Naive thymus-derived CD4-positive, alpha-beta T cell (primary cell): Measurements from ENCODE around the gene HYI. TPM values are rescaled to one million over a fixed set of nuclear protein-coding genes. Genes with fewer than 3 reads are reported as not detected.
A peak's percentile ranks its signal among the peaks of the same experiment; 100 is the strongest.
"Not testable (repeated sequence)": the region's sequence is repeated elsewhere in the genome, so short reads cannot be mapped to it uniquely, and the experiment has no call there.

Experiments used
- ATAC-seq: fragments of 150-1000 bp; cut with Tn5 transposase; 2 replicates; pipeline ENCODE4 v1.10.0; 2021; ENCODE audit warnings: mild to moderate bottlenecking, moderate library complexity
- CTCF ChIA-PET: fragments of 350-600 bp; sonication (Branson Sonifier 250); formaldehyde crosslinking; loops from one replicate; lab custom pipeline; 2021; ENCODE audit warnings: antibody characterized with exemption; lab: Charles Lee
- POLR2A ChIA-PET: fragments of 350-600 bp; sonication (Branson Sonifier 250); formaldehyde crosslinking; loops from one replicate; lab custom pipeline; 2021; ENCODE audit warnings: antibody characterized with exemption, inconsistent platforms; lab: Charles Lee
- DNase-seq, 9 donors: peaks; one replicate each; pipeline versions ENCODE4 v3.0.0 to v3.0.0-alpha.2; 2020 to 2022; ENCODE audit warnings: mixed read lengths in 1 of 9
- H3K27ac ChIP-seq: one replicate; pipeline ENCODE4 v1.7.0; 2013; ENCODE audit warnings: mild to moderate bottlenecking, low read depth, low read length, moderate library complexity
- H3K27me3 ChIP-seq, 2 donors: one replicate each; pipeline ENCODE4 v1.7.0; 2013; ENCODE audit warnings: low read length in 2 of 2, mild to moderate bottlenecking in 2 of 2, moderate library complexity in 2 of 2; ENCODE audit not compliant: control insufficient read depth in 2 of 2, insufficient read depth in 2 of 2
- H3K36me3 ChIP-seq, 3 experiments: 1 replicate in 2 of 3; 2 replicates in 1 of 3; pipeline ENCODE4 v1.7.0; 2013; ENCODE audit warnings: low read length in 3 of 3, mild to moderate bottlenecking in 3 of 3, moderate library complexity in 1 of 3; ENCODE audit not compliant: insufficient read depth in 3 of 3, control insufficient read depth in 2 of 3
- H3K4me1 ChIP-seq, 2 donors: one replicate each; pipeline ENCODE4 v1.7.0; 2013; ENCODE audit warnings: low read length in 2 of 2, mild to moderate bottlenecking in 2 of 2, moderate library complexity in 1 of 2; ENCODE audit not compliant: control insufficient read depth in 2 of 2, insufficient read depth in 2 of 2
- H3K4me3 ChIP-seq: 2 replicates; pipeline ENCODE4 v1.7.0; 2013; ENCODE audit warnings: mild to moderate bottlenecking, low read length
- H3K9me3 ChIP-seq, 3 experiments: 1 replicate in 2 of 3; 2 replicates in 1 of 3; pipeline ENCODE4 v1.7.0; 2013; ENCODE audit warnings: low read length in 3 of 3; ENCODE audit not compliant: control insufficient read depth in 2 of 3
- H3K27ac Mint-ChIP-seq, 9 donors: one replicate each; pipeline ENCODE4 v1.8.0; 2020 to 2022; ENCODE audit warnings: mixed read lengths in 9 of 9, mild to moderate bottlenecking in 8 of 9, moderate library complexity in 5 of 9, inconsistent platforms in 2 of 9
- H3K27me3 Mint-ChIP-seq, 5 donors: one replicate each; pipeline ENCODE4 v1.8.0; 2021 to 2022; ENCODE audit warnings: mixed read lengths in 5 of 5, mild to moderate bottlenecking in 1 of 5
- H3K36me3 Mint-ChIP-seq, 5 donors: one replicate each; pipeline ENCODE4 v1.8.0; 2020 to 2022; ENCODE audit warnings: mixed read lengths in 5 of 5, mild to moderate bottlenecking in 3 of 5, inconsistent platforms in 1 of 5
- H3K4me1 Mint-ChIP-seq, 7 donors: one replicate each; pipeline ENCODE4 v1.8.0; 2020 to 2022; ENCODE audit warnings: mixed read lengths in 7 of 7, mild to moderate bottlenecking in 3 of 7, inconsistent platforms in 1 of 7
- H3K4me3 Mint-ChIP-seq, 10 donors: one replicate each; pipeline ENCODE4 v1.8.0; 2020 to 2022; ENCODE audit warnings: mild to moderate bottlenecking in 10 of 10, mixed read lengths in 10 of 10, moderate library complexity in 6 of 10, inconsistent platforms in 2 of 10
- H3K9me3 Mint-ChIP-seq, 11 donors: one replicate each; pipeline ENCODE4 v1.8.0; 2020 to 2022; ENCODE audit warnings: mixed read lengths in 11 of 11, mild to moderate bottlenecking in 4 of 11, inconsistent platforms in 1 of 11, moderate library complexity in 1 of 11
- intact Hi-C, 2 donors: fragments of 100-400 bp; cut with micrococcal nuclease; formaldehyde crosslinking; loops; one replicate each; pipeline ENCODE4 v1.15.1; 2023
- polyA plus RNA-seq, 2 donors: library from polyadenylated mRNA; unstranded; fragments of 300-500 nt; fragmentation: Illumina TruSeq; gene quantifications; one replicate each; pipeline ENCODE4 v1.2.3, GENCODE V29; 2021
- total RNA-seq, 6 experiments: library from RNA in 5 of 6; stranded (reverse) in 5 of 6; gene quantifications; 1 replicate in 5 of 6; 2 replicates in 1 of 6; pipeline ENCODE4 v1.2.3 and lab custom pipeline; 2021 to 2026

The HYI gene, protein sequence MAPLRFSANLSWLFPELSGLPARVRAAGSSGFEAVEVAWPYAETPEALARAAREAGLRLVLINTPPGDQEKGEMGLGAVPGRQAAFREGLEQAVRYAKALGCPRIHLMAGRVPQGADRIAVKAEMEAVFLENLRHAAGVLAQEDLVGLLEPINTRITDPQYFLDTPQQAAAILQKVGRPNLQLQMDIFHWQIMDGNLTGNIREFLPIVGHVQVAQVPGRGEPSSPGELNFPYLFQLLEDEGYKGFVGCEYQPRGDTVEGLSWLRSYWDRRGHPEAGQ
- total RNA-seq (10 to 100 TPM; 15.8 to 29.3 (median 26.8) TPM), polyA plus RNA-seq (1 to 10 TPM; 4.4 to 5.6 TPM), total RNA-seq (lab: John Stamatoyannopoulos, UW) (17.6 reads per million, percentile 47 among the genes with 10 or more reads in this experiment)

DNA sequence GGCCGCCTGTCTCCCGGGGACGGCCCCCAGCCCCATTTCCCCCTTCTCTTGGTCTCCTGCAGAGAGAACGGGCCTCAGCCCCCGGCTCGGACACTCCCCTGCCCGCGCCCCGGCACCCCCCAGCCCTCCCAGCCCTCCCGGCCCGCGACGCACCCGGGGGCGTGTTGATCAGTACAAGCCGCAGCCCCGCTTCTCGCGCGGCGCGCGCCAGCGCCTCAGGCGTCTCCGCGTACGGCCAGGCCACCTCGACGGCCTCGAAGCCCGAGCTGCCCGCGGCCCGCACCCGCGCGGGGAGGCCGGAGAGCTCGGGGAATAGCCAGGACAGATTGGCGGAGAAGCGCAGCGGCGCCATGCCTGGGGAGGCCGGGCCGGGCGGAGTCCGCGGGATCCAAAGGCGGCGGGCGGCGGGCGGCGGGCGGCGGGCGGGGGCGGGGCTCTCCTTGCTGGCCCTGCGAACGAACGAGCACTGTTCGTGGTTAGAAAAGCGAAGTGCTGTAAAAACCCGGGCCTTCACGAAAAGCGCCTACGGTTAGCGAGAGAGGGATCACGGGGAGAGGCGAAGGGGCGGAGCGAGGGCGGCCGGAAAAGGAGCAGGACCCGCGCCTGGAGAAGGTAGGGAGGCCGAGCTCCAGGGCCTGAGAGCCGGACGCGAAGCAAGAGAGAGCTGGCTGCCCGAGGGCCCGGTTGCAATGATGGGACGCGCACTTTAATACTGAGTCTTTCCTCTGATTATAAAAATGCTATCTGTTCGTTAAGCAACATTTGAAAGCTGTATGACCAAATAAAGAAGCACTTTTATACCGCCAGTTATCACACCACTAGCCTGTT lies at the start of gene HYI:
Gene HYI (minus strand): TSS at position 490 of the 828 bp plus-strand sequence. CDS start 138 bp downstream, at position 352.
- ChIA-PET POLR2A (interaction anchor here (0.8 to 2.1 kb wide), 9 partner anchors 9 to 422 kb away, joined by 3 to 11 read pairs (median 4); partner anchors contain the start of gene ST3GAL3), CTCF (no interaction called here)
- Histone ChIP-seq H3K9me3 (no peaks in the 10 kb centered on the region), H3K36me3 (peaks cover 0 to 23% (median 0%) of the 10 kb centered on the region in 3 experiments), H3K4me1 (peaks cover 0 to 9% of the 10 kb centered on the region in 2 donors), H3K27me3 (no peaks in the 10 kb centered on the region), H3K27ac (peak within 1 kb of the TSS; percentile 70), H3K4me3 (peak within 1 kb of the TSS; percentile 56)
- Mint-ChIP-seq H3K27me3 (peaks cover 5 to 27% (median 12%) of the 10 kb centered on the region in 5 donors), H3K4me3 (peak within 1 kb of the TSS; percentile 86 to 95 (median 89)), H3K36me3 (peaks cover 0 to 16% (median 0%) of the 10 kb centered on the region in 5 donors), H3K9me3 (peaks cover 0 to 2% (median 0%) of the 10 kb centered on the region in 11 donors), H3K4me1 (peaks cover 9 to 27% (median 18%) of the 10 kb centered on the region in 7 donors), H3K27ac (peak within 1 kb of the TSS; percentile 85 to 96 (median 90))
- ATAC-seq (peak; percentile 82), DNase-seq (peak; percentile 41 to 72 (median 67))
- intact Hi-C loops = loop anchor here (1.0 to 5.0 kb wide), 5 partner anchors 86 to 496 kb away; partner anchors contain the start of genes ELOVL1 (in 2 of the 2), CFAP57 (in 1 of the 2), EBNA1BP2 (in 1 of the 2) and KDM4A (in 1 of the 2)

DNA sequence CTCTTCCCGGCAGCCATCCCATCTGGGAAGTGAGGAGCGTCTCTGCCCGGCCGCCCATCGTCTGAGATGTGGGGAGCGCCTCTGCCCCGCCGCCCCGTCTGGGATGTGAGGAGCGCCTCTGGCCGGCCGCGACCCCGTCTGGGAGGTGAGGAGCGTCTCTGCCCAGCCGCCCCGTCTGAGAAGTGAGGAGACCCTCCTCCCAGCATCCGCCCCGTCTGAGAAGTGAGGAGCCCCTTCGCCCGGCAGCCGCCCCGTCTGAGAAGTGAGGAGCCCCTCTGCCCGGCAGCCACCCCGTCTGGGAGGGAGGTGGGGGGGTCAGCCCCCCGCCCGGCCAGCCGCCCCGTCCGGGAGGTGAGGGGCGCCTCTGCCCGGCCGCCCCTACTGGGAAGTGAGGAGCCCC lies 48.1 kb upstream of the HYI start:
- DNase-seq, H3K36me3 Mint-ChIP-seq, ATAC-seq, H3K9me3 ChIP-seq, H3K9me3 Mint-ChIP-seq, H3K27ac Mint-ChIP-seq, H3K4me3 ChIP-seq, H3K4me1 Mint-ChIP-seq, H3K36me3 ChIP-seq, POLR2A ChIA-PET, H3K4me3 Mint-ChIP-seq, H3K4me1 ChIP-seq, H3K27ac ChIP-seq, H3K27me3 ChIP-seq, CTCF ChIA-PET, intact Hi-C loops: not testable (repeated sequence)
- H3K27me3 Mint-ChIP-seq = peaks cover 3 to 20% (median 13%) of the 10 kb centered on the region in 5 donors

DNA sequence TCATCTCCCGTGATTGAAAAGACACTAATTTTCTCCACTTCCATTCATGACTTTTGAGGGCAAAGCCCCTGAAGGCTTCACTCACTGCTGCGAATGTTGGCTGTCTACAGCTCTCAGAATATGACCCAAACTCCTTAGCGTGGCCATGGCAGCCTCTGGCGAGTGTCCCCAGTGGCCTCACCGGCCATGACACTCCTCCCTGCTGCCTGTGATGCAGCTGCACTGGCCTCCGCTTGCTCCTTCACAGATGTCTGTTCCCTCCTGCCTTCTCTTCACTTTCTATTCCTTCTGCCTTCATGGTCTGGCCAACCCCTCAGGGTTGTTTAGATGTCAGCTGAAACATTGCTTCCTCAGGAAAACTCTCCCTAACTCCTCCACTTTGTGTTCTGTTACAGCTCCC lies 46.2 kb upstream of the HYI start:
- H3K9me3 ChIP-seq = no peaks in the 10 kb centered on the region

DNA sequence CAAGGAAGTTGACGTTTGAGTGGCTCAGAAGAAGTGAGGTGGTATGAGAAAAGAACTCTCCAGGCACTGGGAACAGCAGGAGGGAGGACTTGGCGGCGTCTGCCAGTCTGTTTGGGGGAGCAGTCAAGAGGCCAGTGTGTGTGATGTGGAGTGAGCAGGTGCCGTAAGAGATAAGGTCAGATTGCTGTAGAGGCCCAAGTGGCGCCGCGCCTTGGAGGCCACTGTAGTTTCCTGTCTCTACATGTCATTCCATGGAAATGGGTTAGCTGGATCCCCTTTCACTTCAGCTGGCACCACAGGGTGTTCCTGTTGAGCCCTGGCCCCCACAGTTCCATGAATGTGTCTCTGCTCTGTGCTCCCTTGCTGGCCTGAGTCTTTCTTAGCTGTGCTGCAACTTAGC lies 41.5 kb upstream of the HYI start:
- POLR2A ChIA-PET = no interaction called here
- Histone ChIP-seq H3K36me3 (no peaks in the 10 kb centered on the region), H3K9me3 (peaks cover 0 to 12% (median 0%) of the 10 kb centered on the region in 3 experiments), H3K27ac (no peak overlapping the region), H3K27me3 (no peaks in the 10 kb centered on the region), H3K4me3 (no peak overlapping the region), H3K4me1 (no peaks in the 10 kb centered on the region)
- Mint-ChIP-seq H3K27ac (no peak overlapping the region), H3K27me3 (peaks cover 3 to 28% (median 8%) of the 10 kb centered on the region in 5 donors), H3K4me3 (no peak overlapping the region), H3K9me3 (peaks cover under 1 to 27% (median 10%) of the 10 kb centered on the region in 11 donors), H3K36me3 (peaks cover 0 to 4% (median 2%) of the 10 kb centered on the region in 5 donors), H3K4me1 (no peaks in the 10 kb centered on the region)
- CTCF ChIA-PET = no interaction called here
- intact Hi-C loops = no loop called here
- DNase-seq (no peak), ATAC-seq (no peak)

More for the DNA sequence above, 46.2 kb upstream of the HYI start:
- peaks cover 0 to 3% (median 0%) of the 10 kb centered on the region in 5 donors for H3K36me3 Mint-ChIP-seq
- Histone ChIP-seq H3K4me1 (no peaks in the 10 kb centered on the region), H3K27ac (no peak overlapping the region), H3K4me3 (no peak overlapping the region), H3K27me3 (no peaks in the 10 kb centered on the region), H3K36me3 (no peaks in the 10 kb centered on the region)
- no peak overlapping the region for H3K4me3 Mint-ChIP-seq
- ChIA-PET CTCF (no interaction called here), POLR2A (no interaction called here)
- no peak overlapping the region for H3K27ac Mint-ChIP-seq
- ATAC-seq = no peak
- H3K4me1 Mint-ChIP-seq = no peaks in the 10 kb centered on the region
- DNase-seq = no peak
- intact Hi-C loops = no loop called here
- peaks cover 5 to 22% (median 11%) of the 10 kb centered on the region in 5 donors for H3K27me3 Mint-ChIP-seq
- peaks cover 0 to 3% (median 0%) of the 10 kb centered on the region in 11 donors for H3K9me3 Mint-ChIP-seq

DNA sequence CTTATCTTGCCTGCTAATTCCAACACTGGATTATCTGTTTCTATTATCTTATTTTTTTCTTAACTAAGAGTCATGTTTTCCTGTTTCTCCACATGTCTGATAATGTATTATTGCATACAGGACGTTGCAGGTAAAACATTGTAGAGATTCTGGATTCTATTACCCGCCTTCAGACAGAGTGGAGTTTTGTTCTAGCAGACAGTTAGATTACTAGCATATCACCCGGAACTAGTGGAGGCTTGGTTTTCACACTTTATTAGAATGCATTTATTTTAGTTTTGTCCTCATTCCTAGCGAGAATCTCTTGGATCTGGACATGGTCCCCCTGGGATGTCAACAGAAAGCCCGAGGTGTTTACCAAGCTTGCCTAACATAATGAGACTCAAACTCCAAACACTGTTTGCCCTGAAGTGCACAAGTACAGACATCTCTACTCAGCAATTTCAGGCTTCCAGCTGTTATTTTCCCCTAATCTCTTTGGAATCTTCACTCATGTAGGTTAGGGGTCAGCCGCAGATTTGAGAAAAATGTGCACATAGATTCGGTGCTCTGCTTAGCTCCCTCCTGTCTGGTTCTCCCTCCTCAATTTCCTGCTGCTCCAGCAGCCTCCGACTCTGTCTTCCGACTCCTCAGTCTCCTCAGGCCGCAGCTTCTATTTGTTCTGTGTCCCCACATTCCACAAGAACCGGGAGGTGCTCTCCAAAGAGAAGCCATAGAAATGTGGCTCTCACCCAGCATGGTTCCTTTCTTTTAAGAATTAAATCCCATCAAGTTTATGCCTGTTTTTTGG lies 40.1 kb upstream of the HYI start:
- peaks cover 0 to 13% (median 3%) of the 10 kb centered on the region in 5 donors for H3K36me3 Mint-ChIP-seq
- CTCF ChIA-PET = no interaction called here

DNA sequence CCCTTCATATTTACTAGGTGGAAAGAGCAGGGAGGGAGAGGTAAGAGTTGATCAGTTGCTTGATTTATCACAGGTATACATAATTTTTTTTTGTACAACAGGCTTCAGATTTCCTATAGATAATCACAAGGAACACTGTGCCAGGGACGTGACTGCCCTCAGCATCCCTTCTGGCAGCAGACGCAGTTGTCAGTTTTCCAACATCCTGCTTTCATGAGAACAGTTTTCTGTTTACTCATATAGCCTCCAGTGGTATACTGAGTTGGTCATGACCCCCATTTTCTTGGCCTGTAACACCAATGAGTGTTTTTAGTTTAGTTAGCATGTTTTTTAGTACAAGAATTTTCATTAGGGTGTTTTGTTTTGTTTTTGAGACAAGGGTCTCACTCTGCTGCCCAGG lies 39.1 kb upstream of the HYI start:
- Mint-ChIP-seq H3K4me1 (no peaks in the 10 kb centered on the region), H3K36me3 (peaks cover 3 to 22% (median 5%) of the 10 kb centered on the region in 5 donors), H3K27ac (no peak overlapping the region), H3K4me3 (no peak overlapping the region), H3K27me3 (peaks cover 0 to 25% (median 4%) of the 10 kb centered on the region in 5 donors), H3K9me3 (peaks cover 6 to 51% (median 25%) of the 10 kb centered on the region in 11 donors)
- Histone ChIP-seq H3K36me3 (no peaks in the 10 kb centered on the region), H3K4me1 (no peaks in the 10 kb centered on the region), H3K9me3 (peaks cover 0 to 22% (median 4%) of the 10 kb centered on the region in 3 experiments), H3K27ac (no peak overlapping the region), H3K27me3 (no peaks in the 10 kb centered on the region), H3K4me3 (no peak overlapping the region)
- ATAC-seq (no peak), DNase-seq (no peak)
- CTCF ChIA-PET = no interaction called here
- intact Hi-C loops = no loop called here
- POLR2A ChIA-PET = no interaction called here

More for the DNA sequence above, 40.1 kb upstream of the HYI start:
- H3K27ac ChIP-seq = no peak overlapping the region
- intact Hi-C loops = no loop called here
- Mint-ChIP-seq H3K4me1 (no peaks in the 10 kb centered on the region), H3K9me3 (peaks cover 6 to 41% (median 17%) of the 10 kb centered on the region in 11 donors), H3K4me3 (no peak overlapping the region), H3K27me3 (peaks cover 0 to 25% (median 4%) of the 10 kb centered on the region in 5 donors), H3K27ac (no peak overlapping the region)
- DNase-seq (no peak), ATAC-seq (no peak)
- H3K36me3 ChIP-seq = no peaks in the 10 kb centered on the region
- peaks cover 0 to 13% (median 0%) of the 10 kb centered on the region in 3 experiments for H3K9me3 ChIP-seq
- POLR2A ChIA-PET = no interaction called here
- no peaks in the 10 kb centered on the region for H3K4me1 ChIP-seq
- H3K27me3 ChIP-seq = no peaks in the 10 kb centered on the region
- H3K4me3 ChIP-seq = no peak overlapping the region
